ENCODE results near the gene GNAI2.
"Not testable (repeated sequence)": the region's sequence is repeated elsewhere in the genome, so short reads cannot be mapped to it uniquely, and the experiment has no call there.

The GNAI2 gene

GRCh38 chr3:50228184-50228763 lies 7.7 kb upstream of the GNAI2 start:
- not testable (repeated sequence) for DNase-seq

- no peak for DNase-seq
Observed at GRCh38 chr3:50229490-50229889, 6.5 kb upstream of the GNAI2 start.

GRCh38 chr3:50230104-50230793 lies 5.8 kb upstream of the GNAI2 start:
- DNase-seq, result no peak

- DNase-seq, result no peak
Observed at GRCh38 chr3:50230794-50231125, 5.2 kb upstream of the GNAI2 start.

- no peak for DNase-seq
Observed at GRCh38 chr3:50231581-50231980, 4.4 kb upstream of the GNAI2 start.

- no peak for DNase-seq
Observed at GRCh38 chr3:50232303-50232702, 3.7 kb upstream of the GNAI2 start.

GRCh38 chr3:50233176-50233575 lies 2.8 kb upstream of the GNAI2 start:
- no peak for DNase-seq

- no peak for DNase-seq
Observed at GRCh38 chr3:50236484-50237132, 604 bp downstream of the GNAI2 start.

GRCh38 chr3:50237133-50237651 lies 1.2 kb downstream of the GNAI2 start:
- DNase-seq, result no peak

- peak; percentile 45 to 74 for DNase-seq
Observed at GRCh38 chr3:50237754-50238548, 1.9 kb downstream of the GNAI2 start.

- DNase-seq, result no peak
Observed at GRCh38 chr3:50238549-50239026, 2.6 kb downstream of the GNAI2 start.

GRCh38 chr3:50239649-50240048 lies 3.6 kb downstream of the GNAI2 start:
- DNase-seq, result no peak

- no peak for DNase-seq
Observed at GRCh38 chr3:50241163-50241562, 5.2 kb downstream of the GNAI2 start.

GRCh38 chr3:50241713-50242380 lies 5.8 kb downstream of the GNAI2 start:
- no peak for DNase-seq

GRCh38 chr3:50242381-50242770 lies 6.4 kb downstream of the GNAI2 start:
- no peak for DNase-seq

GRCh38 chr3:50242851-50243542 lies 7.0 kb downstream of the GNAI2 start:
- DNase-seq, result no peak

- DNase-seq, result no peak
Observed at GRCh38 chr3:50243543-50243895, 7.5 kb downstream of the GNAI2 start.

GRCh38 chr3:50244813-50245212 lies 8.8 kb downstream of the GNAI2 start:
- DNase-seq, result not testable (repeated sequence)

GRCh38 chr3:50245251-50245745 lies 9.3 kb downstream of the GNAI2 start:
- no peak for DNase-seq

GRCh38 chr3:50245831-50246516 lies 10.0 kb downstream of the GNAI2 start:
- peak; percentile 58 to 71 for DNase-seq

GRCh38 chr3:50246517-50246954 lies 10.5 kb downstream of the GNAI2 start:
- DNase-seq, result peak; percentile 60 to 87
